ENCODE results near the gene CORIN. TPM values are rescaled to one million over a fixed set of nuclear protein-coding genes. Genes with fewer than 3 reads are reported as not detected.

CORIN gene
- total and polyA plus RNA-seq, 2 donors (not counting 3 experiments of a cell fraction or from before 2014, with no cell fraction given): 0.07 to 0.40 TPM

DNA sequence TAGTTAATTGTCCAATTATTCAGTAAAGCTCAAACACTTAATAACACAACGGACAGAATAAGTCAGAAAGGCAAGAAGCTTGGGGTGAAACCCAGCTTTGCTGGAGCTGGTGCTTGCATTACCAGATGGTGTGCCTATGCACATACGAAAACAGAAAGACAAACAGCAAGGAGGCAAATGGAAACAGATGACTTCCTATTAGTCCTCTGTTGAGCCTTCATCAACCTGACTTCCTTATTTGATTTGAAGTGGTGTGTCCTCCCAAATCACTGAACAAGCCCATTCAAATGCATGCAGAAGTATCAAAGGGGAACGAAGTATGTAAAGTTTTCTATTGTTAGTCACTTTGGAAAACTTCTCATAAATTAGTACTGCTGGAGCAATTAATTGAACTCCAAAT, 186.6 kb downstream of the CORIN start:
- no peak overlapping the region for H3K27ac ChIP-seq (ENCODE audit: insufficient read depth, low read depth, low read length)
- H3K4me2 ChIP-seq (ENCODE audit: insufficient read depth, low read length): no peak overlapping the region
- dilution Hi-C loops (cut with MboI; ENCODE audit: extremely low pct_ligation_motif_present, low sequenced_read_pairs): no loop called here
- CTCF ChIA-PET: interaction anchor here (1.4 kb wide), 1 partner anchor 11 kb away, joined by 3 read pairs; no protein-coding TSS in a partner anchor
- H3K79me2 ChIP-seq (ENCODE audit: control insufficient read depth, insufficient read depth, low read length): no peaks in the 10 kb centered on the region
- no peak for DNase-seq (ENCODE audit: low read depth, low spot score)
- H2AFZ ChIP-seq (ENCODE audit: low read depth, low read length): no peak overlapping the region
- H3K4me3 ChIP-seq (replicated peaks in 1 of 3; ENCODE audit: insufficient read depth in 1 of 3, low read depth in 1 of 3, low read length in 3 of 3): no peak overlapping the region
- intact Hi-C loops (cut with micrococcal nuclease): no loop called here
- H3K9me3 ChIP-seq (replicated peaks; ENCODE audit: control insufficient read depth, insufficient read depth, low read length): no peaks in the 10 kb centered on the region
- POLR2A ChIA-PET: no interaction called here
- H3K36me3 ChIP-seq (ENCODE audit: control insufficient read depth in 2 of 2, extremely low read depth in 1 of 2, insufficient read depth in 2 of 2, low read length in 2 of 2): no peaks in the 10 kb centered on the region
- no peaks in the 10 kb centered on the region for H3K9me1 ChIP-seq (replicated peaks; ENCODE audit: control insufficient read depth, extremely low read depth, insufficient read depth, low read length)
- no peak overlapping the region for H3K9ac ChIP-seq (replicated peaks; ENCODE audit: extremely low read depth, insufficient read depth, low read length)
- no peaks in the 10 kb centered on the region for H3K4me1 ChIP-seq (ENCODE audit: control insufficient read depth, extremely low read depth, insufficient read depth, low read length)
- BruUV-seq (replicated peaks): no TSS peak
- FAIRE-seq: no peak
- H3K27me3 ChIP-seq (ENCODE audit: control insufficient read depth in 2 of 2, insufficient read depth in 2 of 2, low read length in 2 of 2): peaks cover 7 to 18% of the 10 kb centered on the region in 2 experiments
- TF ChIP-seq MYC (IDR thresholded peaks at IDR 0.05; ENCODE audit: low read depth, low read length) (no peak), JUN (IDR thresholded peaks at IDR 0.05; ENCODE audit: borderline replicate concordance, insufficient read depth, insufficient read length, low read depth) (no peak)
- no peaks in the 10 kb centered on the region for H4K20me1 ChIP-seq (replicated peaks; ENCODE audit: control insufficient read depth, extremely low read depth, insufficient read depth, low read length)

- peaks cover 7 to 18% of the 10 kb centered on the region in 2 experiments for H3K27me3 ChIP-seq (ENCODE audit: control insufficient read depth in 2 of 2, insufficient read depth in 2 of 2, low read length in 2 of 2)
- FAIRE-seq (no peak), DNase-seq (ENCODE audit: low read depth, low spot score) (no peak)
- POLR2A ChIA-PET: no interaction called here
- no peaks in the 10 kb centered on the region for H3K36me3 ChIP-seq (ENCODE audit: control insufficient read depth in 2 of 2, extremely low read depth in 1 of 2, insufficient read depth in 2 of 2, low read length in 2 of 2)
- no peaks in the 10 kb centered on the region for H3K9me1 ChIP-seq (replicated peaks; ENCODE audit: control insufficient read depth, extremely low read depth, insufficient read depth, low read length)
- BruUV-seq (replicated peaks): no TSS peak
- no peak overlapping the region for H2AFZ ChIP-seq (ENCODE audit: low read depth, low read length)
- H3K79me2 ChIP-seq (ENCODE audit: control insufficient read depth, insufficient read depth, low read length): no peaks in the 10 kb centered on the region
- CTCF ChIA-PET: interaction anchor here (1.4 kb wide), 1 partner anchor 12 kb away, joined by 3 read pairs; no protein-coding TSS in a partner anchor
- no peaks in the 10 kb centered on the region for H3K9me3 ChIP-seq (replicated peaks; ENCODE audit: control insufficient read depth, insufficient read depth, low read length)
- dilution Hi-C loops (cut with MboI; ENCODE audit: extremely low pct_ligation_motif_present, low sequenced_read_pairs) (no loop called here), intact Hi-C loops (cut with micrococcal nuclease) (no loop called here)
- no peaks in the 10 kb centered on the region for H4K20me1 ChIP-seq (replicated peaks; ENCODE audit: control insufficient read depth, extremely low read depth, insufficient read depth, low read length)
- TF ChIP-seq JUN (IDR thresholded peaks at IDR 0.05; ENCODE audit: borderline replicate concordance, insufficient read depth, insufficient read length, low read depth): no peak
- TF ChIP-seq CTCF (IDR thresholded peaks at IDR 0.05; ENCODE audit: extremely low read depth in 1 of 2, insufficient read depth in 1 of 2, low read depth in 1 of 2, low read length in 2 of 2): no peak
- no peak for TF ChIP-seq GATA2 (IDR thresholded peaks at IDR 0.05; ENCODE audit: insufficient read depth, insufficient read length, low read depth, low read length)
- TF ChIP-seq, protein P1, sequence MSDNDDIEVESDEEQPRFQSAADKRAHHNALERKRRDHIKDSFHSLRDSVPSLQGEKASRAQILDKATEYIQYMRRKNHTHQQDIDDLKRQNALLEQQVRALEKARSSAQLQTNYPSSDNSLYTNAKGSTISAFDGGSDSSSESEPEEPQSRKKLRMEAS (IDR thresholded peaks at IDR 0.05; ENCODE audit: insufficient read depth, insufficient read length): no peak
- no peak for TF ChIP-seq POLR2AphosphoS5 (IDR thresholded peaks at IDR 0.05; ENCODE audit: insufficient read depth, low read depth, low read length)
- no peak for TF ChIP-seq POLR2A (IDR thresholded peaks at IDR 0.05; ENCODE audit: low read depth, low read length)
- TF ChIP-seq MYC (IDR thresholded peaks at IDR 0.05; ENCODE audit: low read depth, low read length): no peak
- no peak for TF ChIP-seq FOS (IDR thresholded peaks at IDR 0.05; ENCODE audit: borderline replicate concordance, insufficient read depth, low read length)
- no peak for TF ChIP-seq EZH2 (IDR thresholded peaks at IDR 0.05; ENCODE audit: borderline replicate concordance, low read depth, low read length, severe bottlenecking)
- no peak overlapping the region for H3K27ac ChIP-seq (ENCODE audit: insufficient read depth, low read depth, low read length)
- H3K4me1 ChIP-seq (ENCODE audit: control insufficient read depth, extremely low read depth, insufficient read depth, low read length): no peaks in the 10 kb centered on the region
- H3K4me3 ChIP-seq (replicated peaks in 1 of 3; ENCODE audit: insufficient read depth in 1 of 3, low read depth in 1 of 3, low read length in 3 of 3): no peak overlapping the region
- no peak overlapping the region for H3K4me2 ChIP-seq (ENCODE audit: insufficient read depth, low read length)
- no peak overlapping the region for H3K9ac ChIP-seq (replicated peaks; ENCODE audit: extremely low read depth, insufficient read depth, low read length)
Measured at GRCh38 chr4:47650584-47651130, 187.2 kb downstream of the CORIN start.
